Neural progenitor cell (in vitro differentiated cells): Measurements from ENCODE around the gene EFCAB8. TPM values are rescaled to one million over a fixed set of nuclear protein-coding genes. Genes with fewer than 3 reads are reported as not detected.

Source experiments
- DNase-seq: peaks from one replicate; pipeline ENCODE4 v3.0.0-alpha.2; 2016; ENCODE audit warnings: low spot score
- H2AFZ ChIP-seq: fragments of 200-600 bp; sonication (generic); replicated peaks from 2 replicates; pipeline ENCODE4 v1.6.1; 2016; ENCODE audit warnings: antibody characterized with exemption
- H3F3A ChIP-seq: fragments of 200-600 bp; sonication (generic); 2 replicates; pipeline ENCODE4 v1.6.1; 2016; ENCODE audit warnings: antibody characterized with exemption, low read depth
- H3K27ac ChIP-seq: fragments of 200-600 bp; sonication (generic); 2 replicates; pipeline ENCODE4 v1.5.1; 2016; ENCODE audit warnings: mild to moderate bottlenecking
- H3K27me3 ChIP-seq: fragments of 200-600 bp; sonication (generic); 2 replicates; pipeline ENCODE4 v1.6.1; 2016; ENCODE audit warnings: mild to moderate bottlenecking, moderate library complexity
- H3K36me3 ChIP-seq: fragments of 200-600 bp; sonication (generic); 2 replicates; pipeline ENCODE4 v1.5.1; 2016
- H3K4me1 ChIP-seq: fragments of 200-600 bp; sonication (generic); 2 replicates; pipeline ENCODE4 v1.6.1; 2016; ENCODE audit warnings: mixed run types
- H3K4me2 ChIP-seq: fragments of 200-600 bp; sonication (generic); 2 replicates; pipeline ENCODE4 v1.6.1; 2016
- H3K4me3 ChIP-seq: fragments of 200-600 bp; sonication (generic); 2 replicates; pipeline ENCODE4 v1.5.1; 2016
- H3K79me2 ChIP-seq: fragments of 200-600 bp; sonication (generic); 2 replicates; pipeline ENCODE4 v1.6.1; 2016; ENCODE audit warnings: low read depth
- H3K9ac ChIP-seq: fragments of 200-600 bp; sonication (generic); 2 replicates; pipeline ENCODE4 v1.6.1; 2016
- H3K9me3 ChIP-seq: fragments of 200-600 bp; sonication (generic); 2 replicates; pipeline ENCODE4 v1.5.1; 2016; ENCODE audit warnings: low read depth
- H4K20me1 ChIP-seq: fragments of 200-600 bp; sonication (generic); 2 replicates; pipeline ENCODE4 v1.6.1; 2016; ENCODE audit warnings: low read depth
- H3K27ac Mint-ChIP-seq: 3 replicates; pipeline ENCODE4 v1.8.0; 2021; ENCODE audit warnings: mixed read lengths
- H3K27me3 Mint-ChIP-seq: 2 replicates; pipeline ENCODE4 v1.8.0; 2022; ENCODE audit warnings: low read depth, mild to moderate bottlenecking, inconsistent platforms, moderate library complexity, mixed read lengths; ENCODE audit not compliant: insufficient read depth
- H3K36me3 Mint-ChIP-seq: 3 replicates; pipeline ENCODE4 v1.8.0; 2021; ENCODE audit warnings: mixed read lengths
- H3K4me1 Mint-ChIP-seq: 3 replicates; pipeline ENCODE4 v1.8.0; 2021; ENCODE audit warnings: mixed read lengths
- H3K4me3 Mint-ChIP-seq: 3 replicates; pipeline ENCODE4 v1.8.0; 2021; ENCODE audit warnings: mild to moderate bottlenecking, moderate library complexity, mixed read lengths
- H3K9me3 Mint-ChIP-seq: 3 replicates; pipeline ENCODE4 v1.8.0; 2020; ENCODE audit warnings: mixed read lengths
- EZH2 ChIP-seq: fragments of 200-600 bp; sonication (generic); IDR thresholded peaks from 2 replicates; pipeline ENCODE4 v1.6.1; 2017; ENCODE audit warnings: antibody characterized with exemption, mild to moderate bottlenecking, moderate library complexity
- EZH2phosphoT487 ChIP-seq: fragments of 200-600 bp; sonication (generic); IDR thresholded peaks from 2 replicates; pipeline ENCODE4 v1.6.1; 2017; ENCODE audit warnings: antibody characterized with exemption
- total RNA-seq: library from RNA; depleted of rRNA; stranded (reverse); fragments of >200 nt; gene quantifications from 2 replicates; pipeline ENCODE4 v1.2.3, GENCODE V29; 2015; ENCODE audit warnings: low replicate concordance
- TF ChIP-seq, protein P1 (sequence below): fragments of 200-600 bp; sonication (generic); IDR thresholded peaks from 2 replicates; pipeline ENCODE4 v1.5.1; 2017; ENCODE audit warnings: antibody characterized with exemption, mild to moderate bottlenecking

EFCAB8 gene
- total RNA-seq, 1 donor from 2014 or later, result not detected

DNA sequence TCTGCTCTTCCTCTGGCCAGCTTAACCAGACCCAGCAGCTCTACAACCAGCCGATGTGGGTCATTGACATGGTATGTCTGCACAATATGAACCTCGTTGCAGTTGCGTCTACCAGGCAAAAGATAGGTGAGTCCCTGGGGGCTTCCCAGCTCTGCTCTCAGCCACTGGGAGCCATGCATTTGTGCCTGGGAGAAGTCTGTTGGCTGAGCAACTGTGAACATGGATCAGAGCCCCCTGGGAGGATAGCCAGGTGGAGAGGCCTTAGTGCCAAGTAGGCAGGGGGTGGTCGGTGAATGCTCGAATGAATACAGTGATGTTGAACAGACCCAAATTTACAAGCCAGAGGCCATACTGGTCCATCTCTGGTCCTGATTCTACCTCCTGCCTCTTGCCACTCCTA lies 30.6 kb downstream of the EFCAB8 start:
- DNase-seq, result no peak

DNA sequence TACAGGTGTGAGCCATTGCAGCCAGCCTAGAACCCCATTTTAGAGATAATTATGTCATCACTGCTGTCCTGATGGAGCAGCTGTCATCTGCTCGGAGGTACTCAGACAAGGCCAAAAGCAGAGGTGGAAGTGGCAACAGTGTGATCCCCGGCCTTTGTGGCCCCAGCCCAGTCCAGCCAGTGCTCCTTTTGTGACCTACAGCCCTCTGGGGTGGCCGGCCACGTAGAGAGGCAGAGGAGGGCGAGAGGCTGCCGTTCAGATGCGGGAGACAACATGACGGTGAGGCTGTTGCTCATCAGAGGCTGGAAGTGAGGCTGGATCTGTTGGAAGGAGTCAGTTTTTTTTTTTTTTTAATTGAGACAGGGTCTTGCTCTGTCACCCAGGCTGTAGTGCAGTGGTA lies 32.8 kb downstream of the EFCAB8 start:
- DNase-seq, result no peak
- Histone ChIP-seq H2AFZ (no peak overlapping the region), H3K36me3 (no peaks in the 10 kb centered on the region), H4K20me1 (no peaks in the 10 kb centered on the region), H3K27ac (no peak overlapping the region), H3K4me2 (no peak overlapping the region), H3K4me3 (no peak overlapping the region), H3K4me1 (peaks cover 13% of the 10 kb centered on the region), H3K79me2 (no peaks in the 10 kb centered on the region), H3K27me3 (no peaks in the 10 kb centered on the region), H3K9me3 (no peaks in the 10 kb centered on the region), H3F3A (no peaks in the 10 kb centered on the region), H3K9ac (no peak overlapping the region)
- Mint-ChIP-seq H3K36me3 (no peaks in the 10 kb centered on the region), H3K27me3 (peaks cover 5% of the 10 kb centered on the region), H3K27ac (peak overlapping the region; percentile 66), H3K9me3 (no peaks in the 10 kb centered on the region), H3K4me1 (peaks cover 16% of the 10 kb centered on the region), H3K4me3 (no peak overlapping the region)
- TF ChIP-seq EZH2, result no peak
- TF ChIP-seq, protein P1, sequence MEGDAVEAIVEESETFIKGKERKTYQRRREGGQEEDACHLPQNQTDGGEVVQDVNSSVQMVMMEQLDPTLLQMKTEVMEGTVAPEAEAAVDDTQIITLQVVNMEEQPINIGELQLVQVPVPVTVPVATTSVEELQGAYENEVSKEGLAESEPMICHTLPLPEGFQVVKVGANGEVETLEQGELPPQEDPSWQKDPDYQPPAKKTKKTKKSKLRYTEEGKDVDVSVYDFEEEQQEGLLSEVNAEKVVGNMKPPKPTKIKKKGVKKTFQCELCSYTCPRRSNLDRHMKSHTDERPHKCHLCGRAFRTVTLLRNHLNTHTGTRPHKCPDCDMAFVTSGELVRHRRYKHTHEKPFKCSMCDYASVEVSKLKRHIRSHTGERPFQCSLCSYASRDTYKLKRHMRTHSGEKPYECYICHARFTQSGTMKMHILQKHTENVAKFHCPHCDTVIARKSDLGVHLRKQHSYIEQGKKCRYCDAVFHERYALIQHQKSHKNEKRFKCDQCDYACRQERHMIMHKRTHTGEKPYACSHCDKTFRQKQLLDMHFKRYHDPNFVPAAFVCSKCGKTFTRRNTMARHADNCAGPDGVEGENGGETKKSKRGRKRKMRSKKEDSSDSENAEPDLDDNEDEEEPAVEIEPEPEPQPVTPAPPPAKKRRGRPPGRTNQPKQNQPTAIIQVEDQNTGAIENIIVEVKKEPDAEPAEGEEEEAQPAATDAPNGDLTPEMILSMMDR, result no peak
- TF ChIP-seq EZH2phosphoT487, result no peak

More for the DNA sequence above, 30.6 kb downstream of the EFCAB8 start:
- no peaks in the 10 kb centered on the region for H3F3A ChIP-seq
- no peaks in the 10 kb centered on the region for H3K36me3 ChIP-seq
- Mint-ChIP-seq H3K4me1 (peaks cover 16% of the 10 kb centered on the region), H3K36me3 (no peaks in the 10 kb centered on the region), H3K27me3 (peaks cover 7% of the 10 kb centered on the region), H3K4me3 (no peak overlapping the region), H3K9me3 (no peaks in the 10 kb centered on the region), H3K27ac (no peak overlapping the region)
- no peak for TF ChIP-seq EZH2
- TF ChIP-seq EZH2phosphoT487, result no peak
- TF ChIP-seq, protein P1, result no peak
- no peak overlapping the region for H3K4me2 ChIP-seq
- no peak overlapping the region for H3K9ac ChIP-seq
- peaks cover 15% of the 10 kb centered on the region for H3K4me1 ChIP-seq
- no peaks in the 10 kb centered on the region for H4K20me1 ChIP-seq
- H3K9me3 ChIP-seq, result no peaks in the 10 kb centered on the region
- no peak overlapping the region for H3K4me3 ChIP-seq
- no peaks in the 10 kb centered on the region for H3K27me3 ChIP-seq
- no peak overlapping the region for H2AFZ ChIP-seq
- no peaks in the 10 kb centered on the region for H3K79me2 ChIP-seq
- no peak overlapping the region for H3K27ac ChIP-seq

DNA sequence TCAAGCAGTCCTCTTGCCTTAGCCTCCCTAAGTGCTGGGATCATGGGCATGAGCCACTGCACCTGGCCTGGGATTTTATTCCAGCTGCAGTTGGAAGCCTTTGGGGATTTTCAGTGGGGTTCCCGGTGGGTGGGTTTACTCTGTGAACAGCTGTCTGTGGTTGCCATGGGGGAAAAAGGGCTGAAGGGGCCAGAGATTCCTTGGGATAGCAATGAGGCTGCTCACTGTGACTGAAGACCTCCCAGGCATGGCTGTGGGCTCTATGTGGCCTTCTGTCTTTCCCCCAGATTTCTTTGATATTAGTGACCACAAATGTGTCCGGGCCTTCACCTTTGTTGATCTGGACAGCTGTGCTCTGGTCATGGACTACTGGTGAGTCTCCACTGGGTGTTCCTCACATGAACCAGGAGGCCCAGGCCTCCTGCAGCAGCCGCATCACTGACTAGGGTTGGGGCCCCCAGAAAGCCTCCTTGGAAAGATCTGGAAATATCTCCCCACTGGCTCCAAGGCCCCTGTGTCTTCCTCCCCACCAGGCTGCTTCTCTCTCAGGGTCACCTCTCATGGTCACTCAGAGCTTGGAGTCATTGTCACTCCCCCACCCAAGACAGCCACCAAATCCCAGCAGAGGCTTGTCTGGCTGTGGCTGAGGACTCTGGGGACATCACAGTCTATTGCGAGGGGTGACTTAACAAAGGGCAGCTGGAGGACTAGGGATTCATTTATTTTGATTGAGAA lies 33.4 kb downstream of the EFCAB8 start:
- H3K4me1 Mint-ChIP-seq, result peaks cover 14% of the 10 kb centered on the region
- TF ChIP-seq EZH2phosphoT487, result no peak
- no peaks in the 10 kb centered on the region for H3K36me3 ChIP-seq
- H3K79me2 ChIP-seq, result no peaks in the 10 kb centered on the region
- no peaks in the 10 kb centered on the region for H3K9me3 ChIP-seq
- H3K27me3 ChIP-seq, result no peaks in the 10 kb centered on the region
- DNase-seq, result no peak
- H4K20me1 ChIP-seq, result no peaks in the 10 kb centered on the region
- H3K4me3 Mint-ChIP-seq, result no peak overlapping the region
- no peak overlapping the region for H3K4me3 ChIP-seq
- H3K27ac ChIP-seq, result no peak overlapping the region
- H3F3A ChIP-seq, result no peaks in the 10 kb centered on the region
- H3K36me3 Mint-ChIP-seq, result no peaks in the 10 kb centered on the region
- no peak overlapping the region for H3K27ac Mint-ChIP-seq
- H3K4me1 ChIP-seq, result peaks cover 7% of the 10 kb centered on the region
- no peak overlapping the region for H3K9ac ChIP-seq
- peaks cover 8% of the 10 kb centered on the region for H3K27me3 Mint-ChIP-seq
- no peaks in the 10 kb centered on the region for H3K9me3 Mint-ChIP-seq
- no peak overlapping the region for H3K4me2 ChIP-seq
- no peak overlapping the region for H2AFZ ChIP-seq
